ENCODE results near the gene UFSP1. TPM values are rescaled to one million over a fixed set of nuclear protein-coding genes. Genes with fewer than 3 reads are reported as not detected.

Gene UFSP1
- total and polyA plus RNA-seq, 5 experiments from 2014 or later = 1.1 to 10.9 (median 2.7) TPM

GRCh38 chr7:100840470-100841100 is 48.9 kb downstream of the UFSP1 start:
- H3K36me3 Mint-ChIP-seq = no peaks in the 10 kb centered on the region
- POLR2A ChIA-PET = no interaction called here
- ATAC-seq (no peak), DNase-seq (no peak)
- H3K4me3 Mint-ChIP-seq = no peak overlapping the region
- H3K4me1 Mint-ChIP-seq = peaks cover 13 to 14% (median 13%) of the 10 kb centered on the region in 4 donors
- H3K27me3 Mint-ChIP-seq = no peaks in the 10 kb centered on the region
- peak overlapping the region in 1 of 10 donors; percentile 9 for H3K27ac Mint-ChIP-seq
- no peaks in the 10 kb centered on the region for H3K9me3 Mint-ChIP-seq

DNA sequence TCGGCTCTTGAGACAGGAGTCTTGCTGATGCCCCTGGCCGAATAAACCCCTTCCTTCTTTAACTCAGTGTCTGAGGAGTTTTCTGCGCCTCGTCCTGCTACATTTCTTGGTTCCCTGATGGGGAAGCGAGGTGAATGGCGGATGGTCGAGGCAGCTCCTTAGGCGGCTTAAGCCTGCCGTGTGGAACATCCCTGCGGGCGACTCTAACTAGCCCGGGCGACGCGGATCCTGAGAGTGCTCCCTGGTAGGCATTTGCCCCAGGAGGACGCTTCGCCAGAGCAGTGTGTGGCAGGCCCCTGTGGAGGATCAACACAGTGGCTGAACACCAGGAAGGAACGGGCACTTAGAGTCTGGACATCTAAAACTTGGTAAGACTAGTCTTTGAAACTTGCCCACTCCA is 50.2 kb downstream of the UFSP1 start:
- H3K4me3 Mint-ChIP-seq = no peak overlapping the region
- no peaks in the 10 kb centered on the region for H3K27me3 Mint-ChIP-seq
- DNase-seq = no peak
- no peaks in the 10 kb centered on the region for H3K9me3 Mint-ChIP-seq
- H3K36me3 Mint-ChIP-seq = no peaks in the 10 kb centered on the region
- no peak for ATAC-seq
- peak overlapping the region in 1 of 10 donors; percentile 84 for H3K27ac Mint-ChIP-seq
- POLR2A ChIA-PET = no interaction called here
- peaks cover 13 to 17% (median 14%) of the 10 kb centered on the region in 4 donors for H3K4me1 Mint-ChIP-seq

Small RNAs within 50 kb of the gene (microRNA-seq; reads per million reads assigned to microRNA genes)
- not detected for gene MIR6875 (ENCODE audit: borderline microRNAs expressed)

Other genes with a start within 250 kb of the UFSP1 start
- 1 to 10 TPM; 2.6 to 5.9 TPM for gene TFR2, start 248.2 kb downstream of the UFSP1 start, total RNA-seq
- gene TFR2, start 248.2 kb downstream of the UFSP1 start, polyA plus RNA-seq = 1 to 10 TPM in 1 of 3 donors, under 1 TPM in 2; 0.51 to 1.3 (median 0.79) TPM
- gene ACTL6B, start 233.3 kb downstream of the UFSP1 start, total RNA-seq = not detected
- not detected for gene ACTL6B, start 233.3 kb downstream of the UFSP1 start, polyA plus RNA-seq
- 100 to 1,000 TPM; 117 to 118 TPM for gene GNB2, start 216.0 kb downstream of the UFSP1 start, total RNA-seq
- 10 to 100 TPM; 34.8 to 42.4 (median 42.1) TPM for gene GNB2, start 216.0 kb downstream of the UFSP1 start, polyA plus RNA-seq
- gene GIGYF1, start 195.5 kb downstream of the UFSP1 start, total RNA-seq = 100 to 1,000 TPM; 118 to 122 TPM
- gene GIGYF1, start 195.5 kb downstream of the UFSP1 start, polyA plus RNA-seq = 1 to 10 TPM in 2 of 3 donors, under 1 TPM in 1; 0.83 to 3.0 (median 1.0) TPM
- gene POP7, start 183.6 kb downstream of the UFSP1 start, total RNA-seq = 10 to 100 TPM; 16.9 to 17.5 TPM
- gene POP7, start 183.6 kb downstream of the UFSP1 start, polyA plus RNA-seq = 10 to 100 TPM; 32.6 to 41.7 (median 33.0) TPM
- gene EPO, start 169.2 kb downstream of the UFSP1 start, total RNA-seq = not detected
- gene EPO, start 169.2 kb downstream of the UFSP1 start, polyA plus RNA-seq = not detected
- gene ZAN, start 156.1 kb downstream of the UFSP1 start, total RNA-seq = not detected
- gene ZAN, start 156.1 kb downstream of the UFSP1 start, polyA plus RNA-seq = under 1 TPM in 1 of 3 donors, not detected in 2; 0.05 TPM
- 10 to 100 TPM; 11.8 to 12.3 TPM for gene EPHB4, start 62.2 kb downstream of the UFSP1 start, total RNA-seq
- under 1 TPM in 2 of 3 donors, not detected in 1; 0.18 to 0.46 TPM for gene EPHB4, start 62.2 kb downstream of the UFSP1 start, polyA plus RNA-seq
- 10 to 100 TPM; 66.9 to 74.7 TPM for gene SLC12A9, start 37.0 kb downstream of the UFSP1 start, total RNA-seq
- 1 to 10 TPM; 6.8 to 9.4 (median 8.0) TPM for gene SLC12A9, start 37.0 kb downstream of the UFSP1 start, polyA plus RNA-seq
- 10 to 100 TPM; 14.3 to 16.2 TPM for gene TRIP6, start 22.3 kb downstream of the UFSP1 start, total RNA-seq
- 1 to 10 TPM; 3.4 to 6.0 (median 4.9) TPM for gene TRIP6, start 22.3 kb downstream of the UFSP1 start, polyA plus RNA-seq
- gene SRRT, start 14.6 kb downstream of the UFSP1 start, total RNA-seq = 100 to 1,000 TPM; 263 to 267 TPM
- gene SRRT, start 14.6 kb downstream of the UFSP1 start, polyA plus RNA-seq = 10 to 100 TPM; 51.1 to 69.4 (median 63.2) TPM
- under 1 TPM; 0.19 to 0.52 TPM for gene ACHE, start 6.2 kb upstream of the UFSP1 start, total RNA-seq
- not detected for gene ACHE, start 6.2 kb upstream of the UFSP1 start, polyA plus RNA-seq
- gene MUC3A, start 59.8 kb upstream of the UFSP1 start, total RNA-seq = not detected
- not detected for gene MUC3A, start 59.8 kb upstream of the UFSP1 start, polyA plus RNA-seq
- not detected for gene MUC12, start 79.8 kb upstream of the UFSP1 start, total RNA-seq
- under 1 TPM in 1 of 3 donors, not detected in 2; 0.42 TPM for gene MUC12, start 79.8 kb upstream of the UFSP1 start, polyA plus RNA-seq
- not detected for gene MUC17, start 130.4 kb upstream of the UFSP1 start, total RNA-seq
- gene MUC17, start 130.4 kb upstream of the UFSP1 start, polyA plus RNA-seq = not detected
- 10 to 100 TPM; 67.4 to 67.7 TPM for gene TRIM56, start 195.8 kb upstream of the UFSP1 start, total RNA-seq
- 10 to 100 TPM in 2 of 3 donors, 1 to 10 TPM in 1; 3.8 to 17.9 (median 11.4) TPM for gene TRIM56, start 195.8 kb upstream of the UFSP1 start, polyA plus RNA-seq
- under 1 TPM in 1 of 2 experiments, not detected in 1; 0.11 TPM for gene SERPINE1, start 237.4 kb upstream of the UFSP1 start, total RNA-seq
- gene SERPINE1, start 237.4 kb upstream of the UFSP1 start, polyA plus RNA-seq = not detected

Measured in naive thymus-derived CD8-positive, alpha-beta T cell (primary cell).